ENCODE results near the gene SGPP1.

GRCh38 chr14:63692310-63693020 is 35.4 kb downstream of the SGPP1 start:
- no peak for TF ChIP-seq POLR2A (IDR thresholded peaks at IDR 0.05)
- no peak for TF ChIP-seq CTCF (IDR thresholded peaks at IDR 0.05)
